Endothelial cell (in vitro differentiated cells): Measurements from ENCODE around the gene A1BG. TPM values are rescaled to one million over a fixed set of nuclear protein-coding genes. Genes with fewer than 3 reads are reported as not detected.
A peak's percentile ranks its signal among the peaks of the same experiment; 100 is the strongest.

Experiments
- DNase-seq: peaks from one replicate; pipeline ENCODE4 v3.0.0; 2021; ENCODE audit warnings: low spot score
- H3K27ac Mint-ChIP-seq: one replicate; pipeline ENCODE4 v1.8.0; 2021; ENCODE audit warnings: mixed read lengths, inconsistent platforms; ENCODE audit not compliant: unreplicated experiment
- H3K27me3 Mint-ChIP-seq: one replicate; pipeline ENCODE4 v1.8.0; 2021; ENCODE audit warnings: mild to moderate bottlenecking, moderate library complexity, mixed read lengths, inconsistent platforms; ENCODE audit not compliant: unreplicated experiment
- H3K36me3 Mint-ChIP-seq: one replicate; pipeline ENCODE4 v1.8.0; 2021; ENCODE audit warnings: mild to moderate bottlenecking, low read depth, mixed read lengths, inconsistent platforms; ENCODE audit not compliant: unreplicated experiment
- H3K4me1 Mint-ChIP-seq: one replicate; pipeline ENCODE4 v1.8.0; 2021; ENCODE audit warnings: mild to moderate bottlenecking, mixed read lengths, inconsistent platforms; ENCODE audit not compliant: unreplicated experiment
- H3K4me3 Mint-ChIP-seq: one replicate; pipeline ENCODE4 v1.8.0; 2021; ENCODE audit warnings: mild to moderate bottlenecking, mixed read lengths, inconsistent platforms; ENCODE audit not compliant: unreplicated experiment
- H3K9me3 Mint-ChIP-seq: one replicate; pipeline ENCODE4 v1.8.0; 2021; ENCODE audit warnings: mixed read lengths, inconsistent platforms; ENCODE audit not compliant: unreplicated experiment
- total RNA-seq: library from RNA; stranded (reverse); fragmentation: NEBNext Ultra II Directional; extraction: Animal tissue kit (Norgen Biotek cat#: 25700); gene quantifications from one replicate; pipeline ENCODE4 v1.2.1, GENCODE V29; 2021; ENCODE audit not compliant: unreplicated experiment
- TF ChIP-seq, protein P1 (sequence below): fragments of 200-600 bp; sonication (generic); IDR thresholded peaks from one replicate; pipeline ENCODE4 v1.5.0; 2021; ENCODE audit warnings: antibody characterized with exemption; ENCODE audit not compliant: unreplicated experiment

A1BG gene
- total RNA-seq, 1 donor from 2014 or later: 41.9 TPM

DNA sequence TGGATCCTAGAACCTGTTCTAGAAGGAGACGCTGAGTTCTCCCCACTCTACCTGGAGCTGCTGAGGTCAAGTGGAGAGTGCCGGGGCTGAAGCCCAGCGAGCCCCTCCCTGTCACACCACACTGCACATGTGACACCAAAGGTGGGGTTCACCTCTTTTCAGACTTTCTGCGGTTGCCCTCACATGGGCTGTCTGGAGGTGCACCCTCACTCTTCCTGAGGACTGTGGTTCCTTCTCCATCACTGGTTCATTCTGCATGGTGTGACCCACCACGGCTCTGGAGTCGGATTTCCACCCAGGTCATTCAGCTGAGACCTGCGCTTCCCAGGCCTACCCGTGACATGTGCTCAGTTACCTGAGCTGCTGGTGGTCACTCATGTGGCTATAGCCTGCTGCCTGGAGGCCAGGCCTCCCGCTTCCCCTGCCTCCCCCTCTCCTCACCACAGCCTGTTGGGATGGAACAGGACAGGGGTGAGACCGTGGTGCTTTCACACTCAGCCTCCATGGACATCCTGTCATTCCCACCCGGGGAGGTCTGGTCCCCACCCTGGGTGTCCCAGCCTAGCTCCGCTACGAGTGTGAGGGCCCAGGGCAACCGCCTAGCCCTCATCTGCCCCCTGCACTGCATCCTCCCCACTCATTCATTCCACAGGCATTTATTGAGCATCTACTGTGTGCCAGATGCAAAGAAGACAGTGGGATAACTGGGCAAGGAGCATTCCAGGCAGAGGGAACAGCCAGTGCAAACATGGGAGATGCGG is 605 bp upstream of the A1BG start:
- no peak overlapping the region for H3K4me3 Mint-ChIP-seq
- no peak overlapping the region for H3K27ac Mint-ChIP-seq
- H3K36me3 Mint-ChIP-seq: peaks cover 12% of the 10 kb centered on the region
- TF ChIP-seq, protein P1, sequence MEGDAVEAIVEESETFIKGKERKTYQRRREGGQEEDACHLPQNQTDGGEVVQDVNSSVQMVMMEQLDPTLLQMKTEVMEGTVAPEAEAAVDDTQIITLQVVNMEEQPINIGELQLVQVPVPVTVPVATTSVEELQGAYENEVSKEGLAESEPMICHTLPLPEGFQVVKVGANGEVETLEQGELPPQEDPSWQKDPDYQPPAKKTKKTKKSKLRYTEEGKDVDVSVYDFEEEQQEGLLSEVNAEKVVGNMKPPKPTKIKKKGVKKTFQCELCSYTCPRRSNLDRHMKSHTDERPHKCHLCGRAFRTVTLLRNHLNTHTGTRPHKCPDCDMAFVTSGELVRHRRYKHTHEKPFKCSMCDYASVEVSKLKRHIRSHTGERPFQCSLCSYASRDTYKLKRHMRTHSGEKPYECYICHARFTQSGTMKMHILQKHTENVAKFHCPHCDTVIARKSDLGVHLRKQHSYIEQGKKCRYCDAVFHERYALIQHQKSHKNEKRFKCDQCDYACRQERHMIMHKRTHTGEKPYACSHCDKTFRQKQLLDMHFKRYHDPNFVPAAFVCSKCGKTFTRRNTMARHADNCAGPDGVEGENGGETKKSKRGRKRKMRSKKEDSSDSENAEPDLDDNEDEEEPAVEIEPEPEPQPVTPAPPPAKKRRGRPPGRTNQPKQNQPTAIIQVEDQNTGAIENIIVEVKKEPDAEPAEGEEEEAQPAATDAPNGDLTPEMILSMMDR: no peak
- H3K4me1 Mint-ChIP-seq: peaks cover 4% of the 10 kb centered on the region
- no peaks in the 10 kb centered on the region for H3K9me3 Mint-ChIP-seq
- no peak for DNase-seq
- peaks cover 15% of the 10 kb centered on the region for H3K27me3 Mint-ChIP-seq

- Mint-ChIP-seq H3K36me3 (peaks cover 12% of the 10 kb centered on the region), H3K27me3 (peaks cover 14% of the 10 kb centered on the region), H3K4me3 (peak overlapping the region; percentile 34), H3K27ac (no peak overlapping the region), H3K9me3 (no peaks in the 10 kb centered on the region), H3K4me1 (peaks cover 6% of the 10 kb centered on the region)
- DNase-seq: no peak
- TF ChIP-seq, protein P1: no peak
These were observed 1.1 kb downstream of the A1BG start for GRCh38 chr19:58351990-58352755.

DNA sequence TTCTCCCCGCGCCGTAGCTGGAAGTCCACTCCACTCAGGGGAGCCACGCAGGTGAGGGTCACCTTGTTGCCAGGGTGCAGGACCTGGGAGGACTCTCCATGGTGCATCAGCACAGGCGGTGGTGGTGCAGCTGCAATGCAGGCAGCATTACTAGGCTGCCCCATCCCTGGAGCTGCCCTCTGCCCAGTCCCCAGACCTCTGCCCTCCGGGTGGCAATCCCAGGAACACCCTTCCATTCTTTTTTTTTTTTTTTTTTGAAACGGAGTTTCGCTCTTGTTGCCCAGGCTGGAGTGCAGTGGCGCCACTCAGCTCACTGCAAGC is 1.8 kb downstream of the A1BG start:
- H3K4me3 Mint-ChIP-seq: no peak overlapping the region
- H3K27me3 Mint-ChIP-seq: peaks cover 14% of the 10 kb centered on the region
- TF ChIP-seq, protein P1: no peak
- no peak for DNase-seq
- H3K27ac Mint-ChIP-seq: no peak overlapping the region
- H3K4me1 Mint-ChIP-seq: peaks cover 6% of the 10 kb centered on the region
- peaks cover 12% of the 10 kb centered on the region for H3K36me3 Mint-ChIP-seq
- H3K9me3 Mint-ChIP-seq: no peaks in the 10 kb centered on the region

DNA sequence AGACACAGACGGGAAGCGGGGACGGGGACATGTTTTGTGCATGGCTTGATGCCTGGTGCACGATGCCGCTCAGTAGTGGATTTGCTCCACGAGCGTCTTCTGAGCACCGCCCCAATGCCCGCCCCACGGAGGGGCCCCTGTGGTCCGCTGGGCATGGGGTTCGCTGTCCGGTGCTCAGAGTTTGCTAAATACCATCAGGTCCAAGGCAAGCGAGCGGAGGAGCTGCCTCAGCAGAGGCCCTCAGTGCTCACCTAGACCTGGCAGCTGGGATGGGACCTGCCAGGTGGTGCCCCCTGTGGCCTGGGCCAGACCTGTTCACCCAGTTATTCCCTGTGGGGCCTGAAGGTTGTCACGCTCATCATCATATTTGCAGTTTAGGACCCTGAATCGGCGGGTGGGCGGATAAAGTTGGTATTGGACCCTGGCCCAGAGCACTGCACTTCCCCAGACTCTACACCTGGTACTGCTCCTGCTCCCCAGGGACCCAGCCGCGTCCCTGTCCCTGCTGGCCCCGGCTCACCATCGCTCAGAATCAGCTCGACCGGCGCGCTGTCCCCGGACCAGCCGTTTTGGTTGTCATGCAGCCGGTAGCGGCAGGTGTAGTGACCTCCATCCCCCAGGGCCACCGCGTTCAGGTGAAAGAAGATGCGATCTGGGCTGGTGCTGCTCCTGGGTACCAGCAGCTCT is 2.3 kb downstream of the A1BG start:
- Mint-ChIP-seq H3K36me3 (peaks cover 12% of the 10 kb centered on the region), H3K4me3 (no peak overlapping the region), H3K9me3 (no peaks in the 10 kb centered on the region), H3K27ac (no peak overlapping the region), H3K27me3 (peaks cover 14% of the 10 kb centered on the region), H3K4me1 (peaks cover 6% of the 10 kb centered on the region)
- TF ChIP-seq, protein P1: no peak
- no peak for DNase-seq
